ENCODE results near the gene MXD4.

DNA sequence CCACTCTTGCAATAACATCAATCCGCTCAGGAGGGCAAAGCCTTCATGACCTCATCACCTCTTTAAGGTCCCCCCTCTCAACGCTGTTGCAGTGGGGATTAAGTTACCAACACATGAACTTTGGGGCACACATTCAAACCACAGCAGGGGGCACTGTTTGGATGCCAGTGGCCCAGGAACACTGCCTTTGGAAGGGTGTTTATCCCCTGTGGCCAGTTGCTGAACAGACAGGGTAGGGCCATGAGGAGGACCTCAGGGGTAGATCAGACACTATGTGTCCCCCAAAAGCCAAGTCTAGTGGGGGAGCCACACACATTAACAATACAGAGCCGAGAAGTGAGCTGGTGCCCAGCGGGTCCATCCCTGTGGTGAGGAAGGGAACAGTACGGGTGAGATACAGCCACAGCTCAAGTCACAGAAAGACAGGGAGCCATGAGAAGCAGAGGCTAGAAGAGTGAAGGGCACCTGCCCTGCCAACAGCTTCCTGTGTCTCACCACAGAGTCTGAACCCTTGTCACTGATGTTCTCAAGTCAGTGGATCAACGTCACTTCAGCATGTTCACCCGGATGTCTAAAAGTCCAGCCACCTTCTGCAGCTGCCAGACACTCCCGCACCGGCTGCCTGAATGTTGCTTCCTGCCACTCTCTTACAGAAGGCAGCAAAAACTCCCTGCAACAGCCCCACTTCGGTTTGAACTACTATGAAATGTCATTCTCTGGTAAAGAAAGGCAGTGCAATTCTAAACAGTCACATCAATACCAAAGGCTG lies 19.9 kb upstream of the MXD4 start:
- TF ChIP-seq, protein P1, sequence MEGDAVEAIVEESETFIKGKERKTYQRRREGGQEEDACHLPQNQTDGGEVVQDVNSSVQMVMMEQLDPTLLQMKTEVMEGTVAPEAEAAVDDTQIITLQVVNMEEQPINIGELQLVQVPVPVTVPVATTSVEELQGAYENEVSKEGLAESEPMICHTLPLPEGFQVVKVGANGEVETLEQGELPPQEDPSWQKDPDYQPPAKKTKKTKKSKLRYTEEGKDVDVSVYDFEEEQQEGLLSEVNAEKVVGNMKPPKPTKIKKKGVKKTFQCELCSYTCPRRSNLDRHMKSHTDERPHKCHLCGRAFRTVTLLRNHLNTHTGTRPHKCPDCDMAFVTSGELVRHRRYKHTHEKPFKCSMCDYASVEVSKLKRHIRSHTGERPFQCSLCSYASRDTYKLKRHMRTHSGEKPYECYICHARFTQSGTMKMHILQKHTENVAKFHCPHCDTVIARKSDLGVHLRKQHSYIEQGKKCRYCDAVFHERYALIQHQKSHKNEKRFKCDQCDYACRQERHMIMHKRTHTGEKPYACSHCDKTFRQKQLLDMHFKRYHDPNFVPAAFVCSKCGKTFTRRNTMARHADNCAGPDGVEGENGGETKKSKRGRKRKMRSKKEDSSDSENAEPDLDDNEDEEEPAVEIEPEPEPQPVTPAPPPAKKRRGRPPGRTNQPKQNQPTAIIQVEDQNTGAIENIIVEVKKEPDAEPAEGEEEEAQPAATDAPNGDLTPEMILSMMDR (IDR thresholded peaks at IDR 0.05) = no peak
- TF ChIP-seq POLR2A (IDR thresholded peaks at IDR 0.05) = no peak

Data from heart left ventricle (tissue), 13 donors.